SK-N-SH (cell line): ENCODE results near the gene CYB561. TPM values are rescaled to one million over a fixed set of nuclear protein-coding genes. Genes with fewer than 3 reads are reported as not detected.

ENCODE experiments used
- CHD2 ChIP-seq: fragments of 150-350 bp; IDR thresholded peaks from 2 replicates; pipeline ENCODE4 v1.6.1; 2018; ENCODE audit warnings: low read length; ENCODE audit not compliant: partially characterized antibody
- CTCF ChIP-seq: fragments of 200-600 bp; sonication (generic); IDR thresholded peaks from 2 replicates; pipeline ENCODE4 v1.6.1; 2017; ENCODE audit warnings: antibody characterized with exemption, mild to moderate bottlenecking, moderate library complexity
- ELF1 ChIP-seq: IDR thresholded peaks from 2 replicates; pipeline ENCODE4 v1.4.0; 2012
- EP300 ChIP-seq, 2 experiments: IDR thresholded peaks; 2 replicates each; pipeline versions ENCODE4 v1.4.0 to v1.6.1; 2012; ENCODE audit warnings: borderline replicate concordance in 1 of 2, low read depth in 1 of 2, low read length in 1 of 2
- EZH2phosphoT487 ChIP-seq: fragments of 200-600 bp; sonication (generic); IDR thresholded peaks from 2 replicates; pipeline ENCODE4 v1.6.1; 2017; ENCODE audit warnings: low read depth, mixed run types, mild to moderate bottlenecking, antibody characterized with exemption, moderate library complexity, borderline replicate concordance
- FOSL2 ChIP-seq: IDR thresholded peaks from 2 replicates; pipeline ENCODE4 v1.4.0; 2012; ENCODE audit warnings: low read depth, mild to moderate bottlenecking, moderate library complexity, borderline replicate concordance
- FOXJ3 ChIP-seq: sonication (generic); formaldehyde crosslinking; IDR thresholded peaks from 2 replicates; pipeline ENCODE4 v1.5.1; 2020; ENCODE audit warnings: mild to moderate bottlenecking, missing genetic modification reagents
- FOXM1 ChIP-seq: IDR thresholded peaks from 2 replicates; pipeline ENCODE4 v1.4.0; 2012; ENCODE audit warnings: low read depth, mild to moderate bottlenecking
- GATA2 ChIP-seq: sonication (generic); formaldehyde crosslinking; IDR thresholded peaks from 2 replicates; pipeline ENCODE4 v1.5.0; 2020; ENCODE audit warnings: mild to moderate bottlenecking, missing genetic modification reagents
- JUND ChIP-seq: IDR thresholded peaks from 2 replicates; pipeline ENCODE4 v1.4.0; 2012
- MXI1 ChIP-seq: IDR thresholded peaks from 2 replicates; pipeline ENCODE4 v1.6.1; 2012; ENCODE audit warnings: mild to moderate bottlenecking, low read depth, low read length, improper control_type of control experiment
- NRF1 ChIP-seq: IDR thresholded peaks from 2 replicates; pipeline ENCODE4 v1.6.1; 2012; ENCODE audit warnings: low read depth, mild to moderate bottlenecking, low read length
- PBX3 ChIP-seq: IDR thresholded peaks from 2 replicates; pipeline ENCODE4; 2012
- RCOR1 ChIP-seq: fragments of 150-350 bp; IDR thresholded peaks from 2 replicates; pipeline ENCODE4 v1.6.1; 2017; ENCODE audit warnings: antibody characterized with exemption, low read length
- REST ChIP-seq: IDR thresholded peaks from 2 replicates; pipeline ENCODE4 v1.6.1; 2012; ENCODE audit warnings: mild to moderate bottlenecking, low read depth, low read length, moderate library complexity
- SIN3A ChIP-seq: IDR thresholded peaks from 2 replicates; pipeline ENCODE4 v1.6.1; 2012; ENCODE audit warnings: low read depth, mild to moderate bottlenecking, low read length, moderate library complexity, borderline replicate concordance
- TCF12 ChIP-seq: IDR thresholded peaks from 2 replicates; pipeline ENCODE4 v1.4.0; 2012
- TEAD4 ChIP-seq: IDR thresholded peaks from 2 replicates; pipeline ENCODE4 v1.4.0; 2012; ENCODE audit warnings: mild to moderate bottlenecking, borderline replicate concordance; ENCODE audit not compliant: insufficient read depth
- ZBTB33 ChIP-seq: IDR thresholded peaks from 2 replicates; pipeline ENCODE4 v1.4.0; 2012; ENCODE audit warnings: low read depth, borderline replicate concordance
- polyA plus RNA-seq, 3 experiments: library from polyadenylated mRNA; depleted of rRNA; stranded (reverse); fragments of >200 nt; gene quantifications; 2 replicates each; pipeline ENCODE4 v1.2.3, GENCODE V29; 2012

Gene CYB561
- polyA plus RNA-seq, 1 of the 3 experiments (the other 2 are of a cell fraction), result 28.3 TPM

- TF ChIP-seq PBX3, result 0 out of 2 replicates have a peak, but pooled peaks have one; percentile 24
- peak; percentile 88 for TF ChIP-seq MXI1
- no peak for TF ChIP-seq ELF1
- TF ChIP-seq GATA2 (CRISPR knock-in tag), result peak; percentile 100
- TF ChIP-seq FOXM1, result no peak
- no peak for TF ChIP-seq CTCF
- TF ChIP-seq CHD2, result peak; percentile 91
- TF ChIP-seq ZBTB33, result 0 out of 2 replicates have a peak, but pooled peaks have one; percentile 21
- TF ChIP-seq TEAD4, result peak; percentile 72; the same call in 1 of the 2 replicates
- TF ChIP-seq EP300 (IDR thresholded peaks at IDR 0.05; ENCODE audit: borderline replicate concordance in 1 of 2, low read depth in 1 of 2, low read length in 1 of 2), result peak; percentile 41 to 100; a peak in 3 of 4 replicates
- no peak for TF ChIP-seq EZH2phosphoT487
- peak; percentile 81 for TF ChIP-seq TCF12
- TF ChIP-seq NRF1, result no peak
- TF ChIP-seq REST, result no peak
- TF ChIP-seq JUND, result peak; percentile 43
- TF ChIP-seq SIN3A, result 0 out of 2 replicates have a peak, but pooled peaks have one; percentile 31
- peak; percentile 99 for TF ChIP-seq FOXJ3 (CRISPR knock-in tag)
- TF ChIP-seq FOSL2, result no peak
- TF ChIP-seq RCOR1, result peak; percentile 97
- TF ChIP-seq, all 33 proteins: peak for 16
These were observed 13.9 kb downstream of the CYB561 start (continued) for GRCh38 chr17:63431939-63432804.
